Lower leg skin (tissue), 4 donors: ENCODE measurements around the gene CHRNG. TPM values are rescaled to one million over a fixed set of nuclear protein-coding genes. Genes with fewer than 3 reads are reported as not detected.

Source experiments
- DNase-seq, 2 donors: peaks; one replicate each; pipeline ENCODE4 v3.0.0-alpha.2; 2019; ENCODE audit warnings: low spot score in 2 of 2
- H3K4me3 ChIP-seq: fragments of 200-600 bp; sonication (generic); 2 replicates; pipeline ENCODE4 v1.5.1; 2017; ENCODE audit warnings: mild to moderate bottlenecking, low read depth; ENCODE audit not compliant: poor library complexity, severe bottlenecking
- CTCF ChIP-seq, 3 donors: fragments of 450-650 bp; IDR thresholded peaks; one replicate each; pipeline ENCODE4 v1.5.1; 2016; ENCODE audit warnings: antibody characterized with exemption in 3 of 3, mild to moderate bottlenecking in 3 of 3, moderate library complexity in 2 of 3
- POLR2A ChIP-seq, 2 donors: fragments of 450-650 bp; IDR thresholded peaks; one replicate each; pipeline ENCODE4 v1.6.1; 2016 to 2017; ENCODE audit warnings: antibody characterized with exemption in 2 of 2, mild to moderate bottlenecking in 1 of 2, moderate library complexity in 1 of 2
- WGBS, 2 donors: methylation state at CpG; one replicate each; pipeline ENCODE4 v1.1.5; 2018; 5-methylcytosine and 5-hydroxymethylcytosine counted together
- intact Hi-C: fragments of 100-400 bp; cut with DNase I; formaldehyde crosslinking; loops from one replicate; pipeline ENCODE4 v1.15.0; 2023; ENCODE audit warnings: low total_unique reads
- total RNA-seq, 4 donors: library from RNA; depleted of rRNA; stranded (reverse); fragments of >200 nt; gene quantifications; one replicate each; pipeline ENCODE4 v1.1.0, GENCODE V29; 2016

The CHRNG gene
- total RNA-seq, 4 donors from 2014 or later, result not detected

GRCh38 chr2:232503809-232504323 is 35.6 kb upstream of the CHRNG start:
- intact Hi-C loops, result no loop called here
- no peak overlapping the region for H3K4me3 ChIP-seq
- no peak for DNase-seq
- 18 to 33% methylated on average over 16 of the region's 16 CpGs for WGBS, 2 donors
- no peak for TF ChIP-seq CTCF (IDR thresholded peaks at IDR 0.05)
- no peak for TF ChIP-seq POLR2A (IDR thresholded peaks at IDR 0.05)

- no peak for DNase-seq
- WGBS, 2 donors, result 92 to 98% methylated on average over 2 of the region's 2 CpGs
- intact Hi-C loops, result no loop called here
- H3K4me3 ChIP-seq, result no peak overlapping the region
- TF ChIP-seq CTCF (IDR thresholded peaks at IDR 0.05) (no peak), POLR2A (IDR thresholded peaks at IDR 0.05) (no peak)
Observed at GRCh38 chr2:232504438-232504837, 35.1 kb upstream of the CHRNG start.

- DNase-seq, result no peak
- H3K4me3 ChIP-seq, result no peak overlapping the region
- TF ChIP-seq CTCF (IDR thresholded peaks at IDR 0.05), result no peak
- no peak for TF ChIP-seq POLR2A (IDR thresholded peaks at IDR 0.05)
- WGBS, 2 donors, result 64 to 67% methylated on average over 10 of the region's 10 CpGs
- intact Hi-C loops, result no loop called here
Observed at GRCh38 chr2:232505856-232506255, 33.6 kb upstream of the CHRNG start.

- no peak overlapping the region for H3K4me3 ChIP-seq
- DNase-seq, result no peak
- no peak for TF ChIP-seq POLR2A (IDR thresholded peaks at IDR 0.05)
- no peak for TF ChIP-seq CTCF (IDR thresholded peaks at IDR 0.05)
- WGBS, 2 donors, result 55 to 64% methylated on average over 4 of the region's 4 CpGs
- intact Hi-C loops, result no loop called here
Observed at GRCh38 chr2:232506709-232507108, 32.8 kb upstream of the CHRNG start.

- 80 to 81% methylated on average over 7 of the region's 7 CpGs for WGBS, 2 donors
- no peak overlapping the region for H3K4me3 ChIP-seq
- TF ChIP-seq POLR2A (IDR thresholded peaks at IDR 0.05) (no peak), CTCF (IDR thresholded peaks at IDR 0.05) (no peak)
- intact Hi-C loops, result no loop called here
- DNase-seq, result no peak
Observed at GRCh38 chr2:232508251-232508650, 31.2 kb upstream of the CHRNG start.

- no peak for DNase-seq
- intact Hi-C loops, result no loop called here
- 57 to 60% methylated on average over 8 to 11 of the region's 11 CpGs for WGBS, 2 donors
Observed at GRCh38 chr2:232511336-232511890, 28.1 kb upstream of the CHRNG start.

More at GRCh38 chr2:232511336-232511890, 28.1 kb upstream of the CHRNG start:
- TF ChIP-seq POLR2A (IDR thresholded peaks at IDR 0.05) (no peak), CTCF (IDR thresholded peaks at IDR 0.05) (no peak)
- H3K4me3 ChIP-seq, result no peak overlapping the region
